Measurements from ENCODE around the gene SMIM1.

Gene SMIM1

GRCh38 chr1:3736708-3737107 lies 35.8 kb upstream of the SMIM1 start:
- H3K4me3 ChIP-seq (ENCODE audit: low read depth, low read length) = no peak overlapping the region
- in situ Hi-C loops (cut with HindIII; ENCODE audit: low sequenced_read_pairs) = no loop called here
- no peak for DNase-seq (ENCODE audit: low read depth, low spot score)
- no peak for TF ChIP-seq CTCF (IDR thresholded peaks at IDR 0.05; ENCODE audit: low read depth, low read length)

GRCh38 chr1:3738943-3739342 lies 33.6 kb upstream of the SMIM1 start:
- H3K4me3 ChIP-seq (ENCODE audit: low read depth, low read length) = no peak overlapping the region
- in situ Hi-C loops (cut with HindIII; ENCODE audit: low sequenced_read_pairs) = no loop called here
- TF ChIP-seq CTCF (IDR thresholded peaks at IDR 0.05; ENCODE audit: low read depth, low read length) = no peak

GRCh38 chr1:3740042-3740441 lies 32.5 kb upstream of the SMIM1 start:
- no peak overlapping the region for H3K4me3 ChIP-seq (ENCODE audit: low read depth, low read length)
- no peak for TF ChIP-seq CTCF (IDR thresholded peaks at IDR 0.05; ENCODE audit: low read depth, low read length)
- no peak for DNase-seq (ENCODE audit: low read depth, low spot score)
- in situ Hi-C loops (cut with HindIII; ENCODE audit: low sequenced_read_pairs) = no loop called here

More at GRCh38 chr1:3738943-3739342, 33.6 kb upstream of the SMIM1 start:
- DNase-seq (ENCODE audit: low read depth, low spot score) = no peak

GRCh38 chr1:3740752-3741151 lies 31.8 kb upstream of the SMIM1 start:
- TF ChIP-seq CTCF (IDR thresholded peaks at IDR 0.05; ENCODE audit: low read depth, low read length) = no peak
- in situ Hi-C loops (cut with HindIII; ENCODE audit: low sequenced_read_pairs) = no loop called here
- H3K4me3 ChIP-seq (ENCODE audit: low read depth, low read length) = no peak overlapping the region
- DNase-seq (ENCODE audit: low read depth, low spot score) = no peak

- TF ChIP-seq CTCF (IDR thresholded peaks at IDR 0.05; ENCODE audit: low read depth, low read length) = no peak
- no peak overlapping the region for H3K4me3 ChIP-seq (ENCODE audit: low read depth, low read length)
- DNase-seq (ENCODE audit: low read depth, low spot score) = no peak
- in situ Hi-C loops (cut with HindIII; ENCODE audit: low sequenced_read_pairs) = no loop called here
Observed at GRCh38 chr1:3741566-3742438, 30.7 kb upstream of the SMIM1 start.

- H3K4me3 ChIP-seq (ENCODE audit: low read depth, low read length) = no peak overlapping the region
- in situ Hi-C loops (cut with HindIII; ENCODE audit: low sequenced_read_pairs) = no loop called here
- no peak for TF ChIP-seq CTCF (IDR thresholded peaks at IDR 0.05; ENCODE audit: low read depth, low read length)
- DNase-seq (ENCODE audit: low read depth, low spot score) = no peak
Observed at GRCh38 chr1:3742439-3743298, 29.9 kb upstream of the SMIM1 start.
